ENCODE measurements around the gene POLR1D.

POLR1D gene

DNA sequence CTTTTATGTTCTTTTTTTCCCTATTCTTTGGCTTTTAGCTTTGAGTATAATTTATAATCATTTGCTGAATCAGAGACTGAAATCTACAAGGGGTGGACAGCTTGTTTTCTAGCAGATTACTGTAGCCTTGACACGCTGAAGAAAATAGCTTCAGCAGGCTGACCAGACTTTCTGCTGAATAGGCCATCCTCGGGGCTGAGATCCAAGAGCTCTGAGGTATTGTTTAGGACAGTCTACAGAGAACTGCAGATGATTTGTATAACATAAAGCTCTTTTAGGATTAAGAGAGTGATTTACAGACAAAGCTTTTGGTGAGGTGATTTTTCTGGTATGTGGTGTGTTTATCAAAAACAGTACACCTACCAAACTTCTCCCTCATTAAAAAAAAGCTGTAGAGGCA lies 16.8 kb downstream of the POLR1D start:
- no peak for DNase-seq (ENCODE audit: low read depth)

DNA sequence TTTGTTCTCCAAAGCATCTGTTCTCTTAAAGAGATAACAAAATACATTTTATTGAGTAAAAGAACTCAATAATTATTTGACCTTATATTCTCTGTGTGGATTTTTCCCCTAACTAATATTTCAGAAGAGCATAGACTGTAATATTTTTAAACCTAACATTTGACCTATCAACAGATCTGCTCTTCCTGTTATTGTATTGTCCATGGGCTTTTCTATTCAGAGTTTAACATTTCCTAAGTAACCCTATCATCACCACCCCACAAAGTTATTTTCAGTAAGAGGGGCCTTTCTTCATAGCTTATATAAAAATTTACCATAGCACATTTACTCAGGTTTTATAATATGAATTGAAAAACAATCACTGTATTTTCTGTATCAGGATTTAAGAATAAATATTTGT lies 17.5 kb downstream of the POLR1D start:
- DNase-seq (ENCODE audit: low read depth), result no peak

DNA sequence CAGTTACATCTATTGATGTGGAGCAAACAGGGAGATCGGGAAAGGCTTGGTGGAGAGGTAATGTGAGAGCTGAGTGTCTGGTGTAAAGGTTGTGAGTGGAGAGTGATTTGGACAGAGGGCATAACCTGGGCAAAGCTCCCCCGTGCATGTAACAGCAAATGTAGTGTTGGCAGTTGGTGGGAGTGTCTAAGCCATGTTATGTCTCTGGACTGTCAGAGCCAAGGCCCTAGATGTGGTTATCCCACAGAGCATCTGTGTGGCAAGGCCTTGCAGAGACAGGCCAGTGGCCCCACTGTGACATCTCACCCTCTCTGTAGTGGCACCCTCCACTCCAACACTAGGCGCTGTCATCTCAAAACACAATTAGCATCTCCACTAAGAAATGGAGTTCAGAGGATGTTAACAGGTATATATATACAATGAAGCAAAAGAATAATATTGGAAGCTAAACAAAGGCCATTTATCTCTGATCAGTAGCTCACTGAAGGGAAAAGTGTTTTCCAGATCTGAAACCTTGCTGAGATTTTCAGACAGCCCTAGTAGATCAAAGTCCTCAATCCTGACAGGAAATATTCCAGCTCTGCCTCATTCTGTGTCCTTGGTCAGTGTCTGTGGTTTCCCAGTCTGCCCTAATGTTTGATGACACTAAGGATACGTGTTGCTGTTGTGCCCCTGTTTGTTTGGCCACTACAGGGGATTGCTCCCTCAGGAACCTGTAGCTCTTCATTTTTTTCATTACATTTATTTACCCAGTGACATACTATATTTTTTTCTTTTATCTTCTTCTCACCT lies 20.2 kb downstream of the POLR1D start:
- no peak for DNase-seq (ENCODE audit: low read depth)

DNA sequence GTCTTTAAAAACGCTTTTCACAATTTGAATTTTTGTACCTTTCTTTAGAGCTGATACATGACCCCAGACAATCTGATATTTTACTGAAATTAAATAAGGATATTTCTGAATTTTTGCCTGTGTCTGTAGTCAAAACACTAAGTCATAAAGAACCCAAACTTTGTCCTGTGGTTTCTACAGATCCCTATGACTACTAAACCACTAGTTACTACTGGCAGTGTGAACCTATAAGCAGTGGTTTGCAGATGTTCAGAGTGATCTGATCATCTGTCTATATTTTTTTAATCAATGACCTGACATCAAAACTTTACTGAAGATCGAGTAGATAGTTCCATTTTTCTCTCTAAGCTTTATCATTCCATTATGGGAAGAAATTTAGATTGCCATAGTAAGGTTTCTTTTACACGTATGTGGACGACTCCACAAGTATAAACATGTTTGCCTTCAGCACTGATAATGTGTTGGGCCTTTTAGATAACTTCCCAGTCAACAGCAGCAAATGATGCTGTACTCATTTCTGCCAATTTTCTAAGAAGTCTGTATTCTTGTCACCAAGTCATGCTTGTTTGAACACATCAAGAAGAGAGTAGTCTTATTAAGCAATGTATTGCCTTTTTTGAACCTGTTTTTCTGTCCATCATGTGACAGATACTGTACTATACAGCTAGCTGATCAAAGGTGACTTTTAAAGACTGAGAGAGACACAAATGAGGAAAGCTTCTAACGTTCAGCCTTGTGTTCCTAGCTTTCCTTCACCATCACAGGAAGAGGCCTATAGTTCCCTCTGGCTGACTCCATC lies 21.8 kb downstream of the POLR1D start:
- no peak for DNase-seq (ENCODE audit: low read depth)

DNA sequence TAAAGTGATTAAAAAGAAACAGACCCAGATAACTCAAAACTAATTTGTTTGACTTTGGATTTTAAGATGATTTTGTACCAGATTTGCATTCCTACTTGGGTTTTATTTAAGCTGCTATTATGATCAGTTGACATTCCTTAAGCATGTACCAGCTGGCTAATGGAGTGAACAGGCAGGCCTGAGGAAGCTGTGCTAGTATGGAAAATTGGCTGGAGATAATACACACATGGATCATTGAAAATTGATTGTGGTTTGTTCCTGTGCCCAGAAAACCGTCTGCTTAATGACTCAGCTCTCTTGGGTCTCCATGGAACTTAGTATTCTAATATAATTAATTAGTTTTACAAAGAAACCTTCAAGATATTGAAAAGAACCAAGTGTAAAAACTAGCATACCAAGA lies 22.6 kb downstream of the POLR1D start:
- no peak for DNase-seq (ENCODE audit: low read depth)

DNA sequence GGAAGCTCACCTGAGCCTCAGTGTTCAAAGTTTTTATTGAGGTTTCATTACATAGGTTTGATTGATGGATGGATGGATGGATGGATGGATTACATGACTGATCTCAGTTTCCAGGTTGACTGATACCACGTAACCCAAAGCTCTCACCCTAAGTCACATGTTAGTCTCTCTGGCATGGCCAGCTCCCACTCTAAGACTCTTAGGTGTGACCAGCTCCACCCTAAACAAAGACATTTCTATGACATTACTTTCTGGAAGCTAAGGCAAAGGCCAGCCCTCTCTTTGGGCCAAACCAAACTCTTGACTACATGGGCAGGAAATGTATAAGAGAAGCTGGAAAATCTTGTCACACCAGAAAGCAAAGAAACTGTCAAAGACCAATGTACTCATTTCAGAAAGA lies 28.6 kb downstream of the POLR1D start:
- no peak for DNase-seq (ENCODE audit: low read depth)

DNA sequence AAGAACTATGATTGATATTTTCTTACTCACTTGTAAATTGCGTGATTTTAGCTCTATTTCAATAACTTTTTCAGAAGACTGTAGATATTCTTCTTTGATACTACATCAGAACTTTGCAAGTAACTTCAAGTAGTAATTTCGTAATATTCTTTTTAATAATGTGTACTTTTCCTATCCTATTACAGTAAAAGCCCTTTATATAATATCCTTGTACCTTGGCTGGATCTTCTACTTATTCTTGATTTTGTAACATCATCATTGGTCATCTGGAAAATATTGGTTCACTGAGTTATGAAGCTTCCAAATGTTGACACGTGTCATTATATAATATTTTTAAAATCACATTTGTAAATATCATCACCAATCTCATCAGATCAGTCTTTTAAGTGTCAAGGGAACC lies 32.4 kb downstream of the POLR1D start:
- DNase-seq (ENCODE audit: low read depth), result no peak

DNA sequence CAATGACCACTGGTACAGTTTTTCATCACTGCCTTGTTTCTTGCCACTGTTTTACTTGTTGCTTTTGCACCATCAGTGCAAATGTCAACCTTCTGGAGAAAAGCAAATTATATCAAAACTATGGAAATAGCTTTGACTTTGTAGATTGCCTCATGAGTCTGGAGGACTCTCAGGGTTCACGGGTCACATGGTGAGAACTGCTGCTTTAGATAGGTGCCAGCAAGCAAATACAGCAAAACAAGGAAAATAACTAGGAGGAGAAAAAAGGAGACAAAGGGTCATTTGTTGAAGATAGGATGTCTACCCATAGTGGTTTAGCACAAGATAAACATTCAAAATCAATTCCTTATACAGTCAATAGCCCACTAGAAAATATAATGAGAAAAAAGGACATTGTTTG lies 33.1 kb downstream of the POLR1D start:
- no peak for DNase-seq (ENCODE audit: low read depth)

DNA sequence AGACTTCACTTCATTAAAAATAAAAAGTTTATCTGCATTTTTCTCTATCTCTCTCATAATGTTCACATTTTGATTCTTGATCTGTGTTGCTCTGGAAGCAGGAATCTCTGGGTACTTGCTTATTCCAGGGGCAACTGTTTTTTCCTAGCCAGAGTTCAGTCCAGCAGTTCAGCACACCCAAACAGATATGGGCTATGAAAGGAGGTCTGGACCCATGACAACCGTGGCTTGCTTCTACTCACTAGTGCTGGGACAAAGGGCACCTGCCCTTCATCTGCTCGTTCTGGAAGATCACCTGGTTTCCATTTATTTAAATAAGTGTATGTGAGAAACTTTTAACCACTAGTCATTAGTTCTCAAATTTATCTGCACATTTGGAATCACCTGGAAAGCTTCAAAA lies 36.0 kb downstream of the POLR1D start:
- no peak for DNase-seq (ENCODE audit: low read depth)

DNA sequence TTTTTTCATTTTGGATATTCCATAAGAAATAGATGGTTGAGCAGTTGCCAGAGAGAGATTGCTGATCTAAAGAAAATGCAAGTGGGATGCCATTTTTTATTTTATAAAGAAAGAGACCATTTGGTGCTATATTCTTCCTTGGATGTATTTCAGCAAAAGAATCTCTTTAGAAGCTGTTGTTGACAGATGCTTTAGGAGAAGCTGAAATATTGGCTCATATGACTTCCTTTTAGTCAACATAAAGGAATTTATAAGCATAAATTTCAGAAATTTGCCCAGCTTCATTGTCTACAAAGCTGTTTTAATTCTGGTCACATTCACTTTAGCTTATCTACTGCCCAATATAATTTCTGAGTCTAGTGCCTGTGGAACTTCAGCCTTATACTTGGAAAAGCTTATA lies 36.9 kb downstream of the POLR1D start:
- DNase-seq (ENCODE audit: low read depth), result no peak

DNA sequence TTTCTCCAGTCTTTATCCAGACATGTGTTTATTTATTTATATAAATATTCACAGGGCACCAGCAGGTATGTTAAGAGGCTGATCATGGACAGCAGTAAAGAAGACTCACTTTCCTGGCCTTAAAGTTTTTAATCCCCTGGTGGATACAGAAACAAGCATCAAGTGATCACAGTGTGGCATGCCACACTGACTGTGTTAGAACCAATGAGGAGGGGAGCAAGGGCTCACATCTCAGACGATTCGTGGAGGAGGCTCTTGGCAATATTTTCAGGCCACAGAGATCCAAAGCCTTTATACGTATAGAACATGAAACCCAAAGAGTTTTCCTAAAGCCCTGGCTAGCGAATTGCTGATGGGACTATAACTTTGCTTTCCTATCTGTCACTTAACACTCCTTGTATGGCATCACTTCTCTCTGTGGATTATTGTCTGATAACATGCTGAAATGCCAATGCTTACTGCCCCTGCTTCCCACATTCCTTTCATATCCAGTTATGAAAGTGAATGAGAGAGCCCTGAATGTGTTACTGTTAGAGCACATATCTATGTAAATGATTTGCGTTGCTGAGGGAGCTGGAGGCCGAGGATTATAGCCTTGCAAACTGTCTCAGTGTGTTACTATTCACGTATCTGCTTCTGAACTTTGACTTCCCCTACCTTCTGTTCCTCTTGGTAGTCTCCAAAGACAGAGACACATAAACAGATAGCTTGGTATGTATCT lies 37.6 kb downstream of the POLR1D start:
- DNase-seq (ENCODE audit: low read depth), result no peak

DNA sequence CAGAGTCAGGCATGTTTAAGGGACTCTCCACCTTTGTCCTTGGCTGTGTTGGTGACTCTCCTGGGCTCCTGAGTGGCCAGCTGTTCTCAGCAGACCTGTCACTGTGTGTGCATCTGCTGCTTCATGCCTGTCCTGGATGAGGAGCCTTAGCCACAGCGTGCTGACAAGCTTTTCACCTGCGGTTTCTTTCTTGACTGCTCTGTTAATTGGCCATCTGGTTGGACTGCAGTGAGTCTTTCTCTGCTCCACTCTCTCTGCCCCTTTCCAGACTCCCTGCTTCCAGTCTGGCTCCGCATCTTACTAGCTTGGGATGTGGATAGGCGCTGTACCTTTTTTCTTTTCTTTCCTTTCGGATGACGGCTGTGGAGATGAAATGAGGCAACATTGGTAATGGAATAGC lies 38.8 kb downstream of the POLR1D start:
- DNase-seq (ENCODE audit: low read depth), result no peak

DNA sequence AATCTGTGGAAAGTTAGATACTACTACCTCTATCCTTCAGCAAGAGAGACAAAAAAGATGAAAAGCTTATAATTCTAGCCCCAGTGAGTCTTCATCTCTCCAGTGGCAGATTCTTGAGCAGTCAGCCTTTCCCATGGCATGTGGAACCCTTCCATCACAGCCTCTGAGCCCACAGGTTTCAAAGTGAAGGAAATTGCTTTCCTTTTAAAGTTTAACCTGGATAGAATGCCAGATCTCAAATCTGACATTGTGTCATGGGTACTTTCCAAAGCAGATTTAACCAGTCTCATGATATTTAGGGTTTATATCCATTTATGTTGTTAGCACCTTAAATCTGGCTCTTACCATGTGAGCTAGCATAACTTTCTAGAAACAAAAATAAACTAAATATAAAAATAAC lies 39.3 kb downstream of the POLR1D start:
- DNase-seq (ENCODE audit: low read depth), result no peak

DNA sequence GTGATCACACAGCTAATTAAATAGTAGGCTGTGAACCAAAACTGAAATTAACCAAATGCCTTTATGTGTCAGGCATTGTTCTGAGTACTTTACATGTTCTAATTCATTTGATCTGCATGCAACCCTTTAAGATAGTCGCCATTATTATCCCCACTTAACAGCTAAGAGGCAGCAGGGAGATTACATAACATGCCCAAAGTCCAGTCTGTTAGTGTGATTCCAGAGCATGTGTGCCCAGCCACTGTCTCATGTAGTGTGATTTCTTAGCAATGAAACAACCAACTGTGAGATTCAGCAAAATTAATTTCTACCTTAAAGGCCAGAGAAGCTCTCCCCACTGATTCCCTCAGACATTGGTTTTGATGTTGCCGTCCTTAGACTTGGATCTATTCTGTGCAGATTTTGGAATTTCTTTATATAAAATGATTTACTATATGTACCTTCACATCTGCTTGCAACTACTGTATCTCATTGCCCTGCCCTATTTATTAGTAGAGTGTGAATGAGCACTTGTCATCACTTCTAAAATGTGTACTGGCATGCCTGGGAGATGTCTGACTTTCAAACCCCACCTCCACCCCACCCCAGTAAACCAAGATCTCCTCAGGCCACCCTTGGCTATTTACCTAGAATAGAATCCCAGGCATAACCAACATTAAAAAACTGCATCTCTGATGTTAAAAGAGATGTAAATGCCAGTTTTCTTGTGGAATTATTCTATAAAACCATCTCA lies 41.2 kb downstream of the POLR1D start:
- no peak for DNase-seq (ENCODE audit: low read depth)

DNA sequence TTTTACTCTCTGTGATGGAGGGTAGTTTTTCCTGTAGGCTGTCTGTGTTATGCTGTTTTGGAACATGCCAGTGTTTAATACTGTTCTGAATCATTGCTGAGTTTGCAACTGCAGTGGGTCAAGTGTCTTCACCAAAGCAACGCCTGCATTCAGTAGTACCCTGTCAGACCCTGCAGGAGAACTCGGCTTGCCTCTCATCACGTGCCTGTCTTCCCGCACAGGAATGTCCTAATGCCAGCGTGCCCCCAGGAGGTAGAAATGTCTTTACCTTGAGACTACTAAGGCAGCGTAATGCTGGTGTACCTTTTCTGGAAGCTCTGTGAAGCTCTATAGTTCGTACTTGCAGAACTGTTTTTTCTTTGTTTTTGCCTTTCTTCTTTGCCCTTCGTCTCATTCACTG lies 42.3 kb downstream of the POLR1D start:
- DNase-seq (ENCODE audit: low read depth), result no peak

DNA sequence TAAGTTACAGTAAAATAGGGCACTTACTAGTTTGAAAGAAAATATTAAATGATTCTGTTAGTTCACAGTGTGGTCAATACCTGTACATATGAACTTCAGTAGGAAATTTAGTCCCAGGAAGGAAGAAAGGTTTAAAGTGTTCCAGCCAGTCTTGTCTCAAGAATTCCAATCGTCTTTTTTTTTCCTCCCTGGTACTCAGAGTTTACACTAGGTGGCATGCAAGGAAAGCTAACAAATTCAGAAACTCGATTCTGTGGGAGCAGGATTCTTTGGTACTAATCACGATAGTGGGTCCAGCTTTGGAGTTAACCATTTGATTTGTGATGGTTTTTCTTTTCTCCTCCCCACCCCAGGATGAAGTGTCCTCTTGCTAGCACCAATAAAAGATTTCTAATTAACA lies 43.6 kb downstream of the POLR1D start:
- no peak for DNase-seq (ENCODE audit: low read depth)

DNA sequence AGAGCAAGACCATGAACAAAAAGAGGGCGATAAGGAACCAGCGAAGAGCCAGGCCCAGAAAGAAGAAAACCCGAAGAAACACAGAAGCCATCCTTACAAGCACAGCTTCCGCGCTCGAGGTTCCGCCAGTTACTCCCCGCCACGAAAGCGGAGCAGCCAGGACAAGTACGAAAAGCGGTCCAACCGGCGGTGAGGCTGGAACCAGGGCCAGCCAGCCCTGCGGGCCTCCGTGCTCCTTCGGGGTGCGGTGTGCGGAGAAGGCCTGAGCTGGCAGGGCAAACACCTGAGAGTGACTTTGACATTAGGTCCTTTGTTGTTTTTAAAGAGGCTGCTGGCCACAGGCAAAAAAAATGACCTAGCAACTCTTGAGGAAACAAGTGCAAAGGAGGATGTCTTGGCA lies 44.1 kb downstream of the POLR1D start:
- no peak for DNase-seq (ENCODE audit: low read depth)

DNA sequence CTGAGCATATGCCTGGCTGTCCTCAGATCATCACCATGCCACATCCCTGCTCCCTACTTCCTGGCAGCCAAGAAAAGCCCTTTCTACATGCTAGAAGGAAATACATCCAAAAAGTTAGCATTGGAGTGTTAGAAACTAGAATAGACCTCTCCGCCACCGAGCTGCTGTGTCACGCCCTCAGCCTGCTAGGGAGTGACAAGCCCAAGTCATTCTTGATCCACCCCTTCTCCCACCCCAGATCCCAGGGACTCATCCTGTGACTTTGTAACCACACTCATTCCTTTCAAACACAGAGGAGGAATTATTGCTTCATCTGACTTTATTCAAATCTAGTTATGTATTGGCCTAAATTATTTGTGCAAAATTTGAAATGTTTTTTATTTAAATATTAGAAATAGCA lies 45.3 kb downstream of the POLR1D start:
- no peak for DNase-seq (ENCODE audit: low read depth)

DNA sequence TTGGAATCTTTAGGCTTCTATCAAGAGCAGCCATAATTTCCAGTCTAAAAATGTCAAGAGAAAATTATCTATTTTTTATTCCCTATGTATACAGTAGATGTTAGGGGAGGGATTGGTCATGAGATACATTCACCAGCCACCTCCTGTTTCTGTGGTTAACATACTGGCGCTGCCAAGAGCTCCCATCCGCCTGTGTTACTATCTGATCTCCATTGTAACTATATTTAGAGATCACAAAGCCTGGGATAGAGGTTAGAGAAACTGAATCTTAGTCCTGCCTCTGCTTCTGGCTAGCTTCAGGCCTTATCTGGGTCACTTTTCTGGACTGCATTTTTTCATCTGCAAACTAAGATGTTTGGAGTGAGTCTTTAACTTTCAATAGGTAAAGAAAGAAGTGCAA lies 46.3 kb downstream of the POLR1D start:
- no peak for DNase-seq (ENCODE audit: low read depth)

DNA sequence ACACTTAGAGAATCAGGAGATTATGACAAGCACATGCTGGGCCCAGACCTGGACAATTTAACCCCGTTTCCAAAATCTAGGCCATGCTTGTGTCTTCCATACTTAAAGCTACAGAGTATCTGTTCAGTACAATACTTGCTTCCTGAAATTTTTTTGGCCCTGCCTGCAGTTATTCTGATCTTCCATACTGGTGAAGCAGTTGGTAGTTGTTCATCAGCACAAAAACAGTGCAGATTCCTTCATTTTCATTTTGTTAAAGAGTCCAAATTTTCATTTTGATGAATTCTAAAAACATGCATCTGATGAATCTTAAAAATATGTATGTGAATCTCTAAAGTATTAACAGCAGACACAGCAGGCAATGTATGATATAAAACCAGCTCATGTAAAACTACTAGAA lies 49.2 kb downstream of the POLR1D start:
- no peak for DNase-seq (ENCODE audit: low read depth)

DNA sequence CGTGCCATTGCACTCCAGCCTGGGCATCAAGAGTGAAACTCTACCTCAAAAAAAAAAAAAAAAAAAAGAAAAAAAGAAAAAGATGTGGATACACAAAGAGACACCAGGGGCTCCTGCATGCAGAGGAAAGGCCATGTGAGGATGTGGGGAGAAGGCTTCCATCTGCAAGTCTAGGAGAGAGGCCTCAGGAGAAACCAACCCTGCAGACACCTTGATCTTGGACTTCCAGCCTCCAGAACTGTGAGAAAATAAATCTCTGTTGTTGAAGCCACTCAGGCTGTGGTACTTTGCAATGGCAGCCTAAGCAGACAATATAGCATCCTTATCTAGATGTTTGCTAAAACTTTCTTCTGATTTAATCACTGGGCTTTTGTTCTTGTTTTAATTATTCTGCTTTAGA lies 50.3 kb downstream of the POLR1D start:
- DNase-seq (ENCODE audit: low read depth), result no peak

Measured in activated T-helper 1 cell treated with Interleukin-2 at 50 U/mL for 16 hours (primary cell).